H1 (cell line): ENCODE measurements around the gene ANXA4. TPM values are rescaled to one million over a fixed set of nuclear protein-coding genes. Genes with fewer than 3 reads are reported as not detected.

Source experiments
- CTCF ChIA-PET: fragments of 300-600 bp; sonication (Branson Sonifier 250); formaldehyde crosslinking; loops from one replicate; lab custom pipeline; 2021; ENCODE audit not compliant: partially characterized antibody; lab: Charles Lee
- POLR2A ChIA-PET: fragments of 300-600 bp; sonication (Branson Sonifier 250); formaldehyde crosslinking; loops from one replicate; lab custom pipeline; 2021; ENCODE audit warnings: inconsistent platforms; ENCODE audit not compliant: partially characterized antibody; lab: Charles Lee
- DNase-seq, 2 experiments: peaks; one replicate each; pipeline versions ENCODE4 v3.0.0 to v3.0.0-alpha.2; 2010 to 2022; ENCODE audit warnings: low spot score in 2 of 2, low read depth in 1 of 2, mixed read lengths in 1 of 2
- FAIRE-seq: peaks from 2 replicates; lab custom pipeline; 2011; peaks lifted over from hg19 to GRCh38; lab: Jason Lieb, UNC
- H2AFZ ChIP-seq: 2 replicates; pipeline ENCODE4 v1.8.1; 2012; ENCODE audit warnings: low read length, inconsistent platforms
- H2AK5ac ChIP-seq: 2 replicates; pipeline ENCODE4 v1.6.1; 2013; ENCODE audit warnings: low read depth, low read length
- H2BK120ac ChIP-seq: replicated peaks from 2 replicates; pipeline ENCODE3; 2013; ENCODE audit warnings: low read depth, low read length, inconsistent platforms
- H2BK12ac ChIP-seq: 2 replicates; pipeline ENCODE4 v1.6.1; 2013; ENCODE audit warnings: low read depth, low read length
- H2BK15ac ChIP-seq: 2 replicates; pipeline ENCODE4 v1.6.1; 2013; ENCODE audit warnings: low read length
- H2BK20ac ChIP-seq: 2 replicates; pipeline ENCODE4 v1.6.1; 2013; ENCODE audit warnings: low read length
- H2BK5ac ChIP-seq: 2 replicates; pipeline ENCODE4 v1.6.1; 2013; ENCODE audit warnings: low read depth, low read length
- H3K14ac ChIP-seq: 2 replicates; pipeline ENCODE4 v1.6.1; 2013; ENCODE audit warnings: inconsistent platforms; ENCODE audit not compliant: insufficient read length
- H3K18ac ChIP-seq: 2 replicates; pipeline ENCODE4 v1.6.1; 2013; ENCODE audit warnings: low read length; ENCODE audit errors: extremely low read depth
- H3K23ac ChIP-seq: 2 replicates; pipeline ENCODE4 v1.6.1; 2013; ENCODE audit warnings: inconsistent platforms; ENCODE audit not compliant: insufficient read length
- H3K23me2 ChIP-seq: 2 replicates; pipeline ENCODE4 v1.6.1; 2013; ENCODE audit warnings: low read depth, low read length
- H3K27ac ChIP-seq: 2 replicates; pipeline ENCODE4 v1.6.1; 2011; ENCODE audit warnings: low read depth, low read length, inconsistent platforms
- H3K27me3 ChIP-seq, 4 experiments: replicated peaks in 1 of 4; 1 replicate in 1 of 4; 2 replicates in 3 of 4; pipeline versions ENCODE4 v1.6.1 to v1.8.1; 2011 to 2013; ENCODE audit warnings: low read length in 3 of 4, mild to moderate bottlenecking in 3 of 4, inconsistent platforms in 2 of 4, mixed read lengths in 2 of 4, moderate library complexity in 1 of 4; ENCODE audit not compliant: control insufficient read depth in 3 of 4, insufficient read depth in 3 of 4; ENCODE audit errors: extremely low read depth in 1 of 4
- H3K36me3 ChIP-seq, 4 experiments: 2 replicates each; pipeline versions ENCODE4 v1.6.1 to v1.8.1; 2011 to 2013; ENCODE audit warnings: mild to moderate bottlenecking in 4 of 4, low read length in 3 of 4, moderate library complexity in 2 of 4, control low read depth in 1 of 4, inconsistent platforms in 1 of 4; ENCODE audit not compliant: insufficient read depth in 4 of 4, control insufficient read depth in 2 of 4
- H3K4ac ChIP-seq: replicated peaks from 2 replicates; pipeline ENCODE3; 2013; ENCODE audit warnings: low read length, low read depth, mixed read lengths, inconsistent platforms; ENCODE audit not compliant: insufficient read length
- H3K4me1 ChIP-seq, 4 experiments: replicated peaks in 1 of 4; 1 replicate in 1 of 4; 2 replicates in 3 of 4; pipeline versions ENCODE4 v1.6.1 to v1.8.1; 2011 to 2013; ENCODE audit warnings: low read length in 3 of 4, inconsistent platforms in 2 of 4, mixed read lengths in 1 of 4; ENCODE audit not compliant: insufficient read depth in 4 of 4, control insufficient read depth in 3 of 4
- H3K4me2 ChIP-seq, 2 experiments: 2 replicates each; pipeline versions ENCODE4 v1.6.1 to v1.8.1; 2011 to 2013; ENCODE audit warnings: low read depth in 2 of 2, low read length in 2 of 2, control low read depth in 1 of 2, inconsistent platforms in 1 of 2, mild to moderate bottlenecking in 1 of 2; ENCODE audit not compliant: insufficient read depth in 1 of 2
- H3K4me3 ChIP-seq, 4 experiments: fragments of 200-600, 300-600 bp in 1 of 4; sonication (generic), shearing (Covaris generic), sonication (Bioruptor Twin) in 1 of 4; 2 replicates each; pipeline versions ENCODE4 v1.5.1 to v1.8.1; 2011 to 2016; ENCODE audit warnings: low read length in 4 of 4, low read depth in 3 of 4, control low read depth in 2 of 4, inconsistent platforms in 2 of 4, mild to moderate bottlenecking in 2 of 4, mixed read lengths in 1 of 4, moderate library complexity in 1 of 4; ENCODE audit not compliant: insufficient read depth in 2 of 4; ENCODE audit errors: extremely low read depth in 1 of 4
- H3K56ac ChIP-seq: replicated peaks from 2 replicates; pipeline ENCODE3; 2013; ENCODE audit warnings: low read depth, mild to moderate bottlenecking, mixed read lengths, low read length, inconsistent platforms; ENCODE audit not compliant: insufficient read length
- H3K79me1 ChIP-seq: 2 replicates; pipeline ENCODE4 v1.6.1; 2013; ENCODE audit warnings: low read depth, low read length, control low read depth
- H3K79me2 ChIP-seq, 2 experiments: 2 replicates each; pipeline versions ENCODE4 v1.6.1 to v1.8.1; 2012 to 2013; ENCODE audit warnings: low read length in 2 of 2, mild to moderate bottlenecking in 2 of 2, inconsistent platforms in 1 of 2; ENCODE audit not compliant: insufficient read depth in 2 of 2, control insufficient read depth in 1 of 2
- H3K9ac ChIP-seq, 4 experiments: replicated peaks in 1 of 4; 1 replicate in 1 of 4; 2 replicates in 3 of 4; pipeline versions ENCODE4 v1.6.1 to v1.8.1; 2011 to 2013; ENCODE audit warnings: low read depth in 3 of 4, low read length in 3 of 4, control low read depth in 2 of 4, mild to moderate bottlenecking in 2 of 4, moderate library complexity in 2 of 4, inconsistent platforms in 1 of 4; ENCODE audit errors: extremely low read depth in 1 of 4
- H3K9me3 ChIP-seq, 2 experiments: 2 replicates each; pipeline versions ENCODE4 v1.6.1 to v1.8.1; 2012 to 2013; ENCODE audit warnings: mild to moderate bottlenecking in 2 of 2, moderate library complexity in 2 of 2, control low read depth in 1 of 2, inconsistent platforms in 1 of 2, low read depth in 1 of 2, low read length in 1 of 2, mixed read lengths in 1 of 2; ENCODE audit not compliant: insufficient read depth in 2 of 2
- H4K20me1 ChIP-seq, 2 experiments: replicated peaks in 1 of 2; 2 replicates each; pipeline versions ENCODE3 to v1.8.1; 2011 to 2013; ENCODE audit warnings: inconsistent platforms in 2 of 2, low read length in 2 of 2, mild to moderate bottlenecking in 1 of 2; ENCODE audit not compliant: insufficient read depth in 2 of 2, control insufficient read depth in 1 of 2
- H4K5ac ChIP-seq: 2 replicates; pipeline ENCODE4 v1.6.1; 2013; ENCODE audit warnings: low read length, low read depth, mixed read lengths, inconsistent platforms; ENCODE audit not compliant: insufficient read length
- H4K8ac ChIP-seq: 2 replicates; pipeline ENCODE4 v1.8.0; 2013; ENCODE audit warnings: mild to moderate bottlenecking, moderate library complexity, low read length, inconsistent platforms; ENCODE audit not compliant: insufficient read depth; ENCODE audit errors: extremely low read depth
- H4K91ac ChIP-seq: replicated peaks from 2 replicates; pipeline ENCODE3; 2013; ENCODE audit warnings: low read length, mixed read lengths, inconsistent platforms; ENCODE audit not compliant: insufficient read length
- EZH2 ChIP-seq: fragments of 200-600 bp; sonication (generic); IDR thresholded peaks from 2 replicates; pipeline ENCODE4 v1.7.1; 2012; ENCODE audit warnings: low read depth, mild to moderate bottlenecking, moderate library complexity, low read length, inconsistent platforms; ENCODE audit not compliant: severe bottlenecking
- POU5F1 ChIP-seq: IDR thresholded peaks from 2 replicates; pipeline ENCODE4 v1.6.1; 2011; ENCODE audit warnings: low read depth, mild to moderate bottlenecking, low read length, moderate library complexity
- WGBS, 2 experiments: shearing (Covaris generic) in 1 of 2; methylation state at CpG; one replicate each; pipeline versions ENCODE4 v1.1.6 to v1.1.7; 2013 to 2015; ENCODE audit warnings: low lambda C conversion rate in 2 of 2, mixed read lengths in 2 of 2, inconsistent platforms in 1 of 2, low coverage in 1 of 2, missing lambda C conversion rate in 1 of 2; ENCODE audit not compliant: insufficient replicate concordance in 2 of 2, insufficient coverage in 1 of 2, insufficient read length in 1 of 2; ENCODE audit errors: extremely low coverage in 1 of 2, missing lambda C conversion rate in 1 of 2; 5-methylcytosine and 5-hydroxymethylcytosine counted together
- polyA plus RNA-seq, 7 experiments: library from polyadenylated mRNA; depleted of rRNA in 3 of 7; stranded (reverse) in 5 of 7; unstranded in 2 of 7; fragments of >200 nt in 5 of 7; fragments of 200-250 nt in 2 of 7; gene quantifications; 1 replicate in 5 of 7; 2 replicates in 1 of 7; 4 replicates in 1 of 7; pipeline versions ENCODE4 v1.2.1 to v1.2.3, GENCODE V29; 2011 to 2013; ENCODE audit warnings: missing spikeins in 2 of 7, mixed read lengths in 2 of 7
- total RNA-seq: library from RNA; stranded (reverse); fragmentation: NEBNext Ultra II Directional; extraction: Animal tissue kit (Norgen Biotek cat#: 25700); gene quantifications from 2 replicates; pipeline ENCODE4 v1.2.1, GENCODE V29; 2021

The ANXA4 gene
- total and polyA plus RNA-seq, 2 of the 8 experiments (the other 6 are each of a cell fraction or from before 2014, with no cell fraction given): 9.4 to 17.6 TPM

DNA sequence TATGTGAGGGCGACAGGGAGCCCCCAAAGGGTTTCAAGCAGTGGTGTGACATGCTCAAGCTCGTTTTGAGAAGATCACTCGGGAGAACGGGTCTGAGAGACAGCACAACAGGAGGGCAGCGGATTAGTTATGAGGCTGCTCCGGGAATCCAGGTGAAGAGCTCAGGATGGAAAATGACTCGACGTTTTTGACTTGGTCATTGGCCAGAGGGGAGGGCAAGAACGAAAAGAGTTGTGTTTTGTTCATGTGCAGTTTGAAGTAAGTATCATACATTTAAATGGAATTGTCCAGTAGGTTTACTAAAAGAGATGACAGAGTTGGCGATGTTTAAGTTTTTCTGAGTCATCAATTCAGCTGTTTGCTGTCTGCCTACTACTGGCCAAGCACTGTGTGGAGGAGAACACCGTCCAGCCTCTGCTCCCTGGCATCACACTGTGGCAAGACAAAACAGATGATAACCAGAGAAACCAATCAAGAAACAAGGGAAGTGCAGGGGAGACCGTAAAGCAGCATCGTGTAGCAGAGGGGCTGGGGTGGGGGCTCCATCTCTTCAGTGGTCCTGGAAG, 25.3 kb upstream of the ANXA4 start:
- Histone ChIP-seq H2BK5ac (peak overlapping the region; percentile 67; the same call in 1 of the 2 replicates), H3K23me2 (peaks cover 3% of the 10 kb centered on the region; the same call in 1 of the 2 replicates), H2AFZ (no peak overlapping the region), H3K56ac (no peak overlapping the region), H3K9ac (no peak overlapping the region), H3K23ac (no peak overlapping the region), H3K14ac (no peak overlapping the region), H3K4ac (peak overlapping the region; percentile 10), H2BK15ac (0 out of 2 replicates have a peak overlapping the region, but pooled peaks have one; percentile 5), H2BK12ac (peak overlapping the region; percentile 10), H3K4me1 (peaks cover 13 to 28% (median 22%) of the 10 kb centered on the region in 4 experiments; a peak in 6 of 7 replicates), H2BK120ac (peak overlapping the region; percentile 44), H4K91ac (peak overlapping the region; percentile 77), H2AK5ac (peak overlapping the region; percentile 1; the same call in 1 of the 2 replicates), H2BK20ac (peak overlapping the region; percentile 88), H4K8ac (no peak overlapping the region), H3K9me3 (no peaks in the 10 kb centered on the region), H3K4me3 (no peak overlapping the region), H3K27ac (no peak overlapping the region), H3K79me2 (0 out of 4 replicates have a peak, but pooled peaks cover 0 to 2% of the 10 kb centered on the region in 2 experiments), H3K36me3 (no peaks in the 10 kb centered on the region), H3K4me2 (peak overlapping the region; percentile 68 to 72; a peak in 1 of 4 replicates), H3K79me1 (no peaks in the 10 kb centered on the region), H3K27me3 (no peaks in the 10 kb centered on the region), H3K18ac (peak overlapping the region; percentile 86), H4K20me1 (peaks cover 0 to 2% of the 10 kb centered on the region in 2 experiments), H4K5ac (no peak overlapping the region)
- POLR2A ChIA-PET: interaction anchor here (0.9 to 2.3 kb wide), 3 partner anchors 42 to 279 kb away, joined by 3 to 5 read pairs (median 3); partner anchors contain the start of genes AAK1 and NFU1
- DNase-seq (no peak), FAIRE-seq (no peak)
- WGBS, 2 experiments: 72% methylated on average over 13 of the region's 13 CpGs; no CpG with 5 or more reads in 1 of the 2 experiments
- CTCF ChIA-PET: interaction anchor here (0.7 to 10.2 kb wide), 8 partner anchors 10 to 154 kb away, joined by 3 to 128 read pairs (median 4); no protein-coding TSS in a partner anchor
- TF ChIP-seq EZH2 (no peak), POU5F1 (no peak)
